Measurements from ENCODE around the gene HBQ1.
"Not testable (repeated sequence)": the region's sequence is repeated elsewhere in the genome, so short reads cannot be mapped to it uniquely, and the experiment has no call there.

HBQ1 gene

DNA sequence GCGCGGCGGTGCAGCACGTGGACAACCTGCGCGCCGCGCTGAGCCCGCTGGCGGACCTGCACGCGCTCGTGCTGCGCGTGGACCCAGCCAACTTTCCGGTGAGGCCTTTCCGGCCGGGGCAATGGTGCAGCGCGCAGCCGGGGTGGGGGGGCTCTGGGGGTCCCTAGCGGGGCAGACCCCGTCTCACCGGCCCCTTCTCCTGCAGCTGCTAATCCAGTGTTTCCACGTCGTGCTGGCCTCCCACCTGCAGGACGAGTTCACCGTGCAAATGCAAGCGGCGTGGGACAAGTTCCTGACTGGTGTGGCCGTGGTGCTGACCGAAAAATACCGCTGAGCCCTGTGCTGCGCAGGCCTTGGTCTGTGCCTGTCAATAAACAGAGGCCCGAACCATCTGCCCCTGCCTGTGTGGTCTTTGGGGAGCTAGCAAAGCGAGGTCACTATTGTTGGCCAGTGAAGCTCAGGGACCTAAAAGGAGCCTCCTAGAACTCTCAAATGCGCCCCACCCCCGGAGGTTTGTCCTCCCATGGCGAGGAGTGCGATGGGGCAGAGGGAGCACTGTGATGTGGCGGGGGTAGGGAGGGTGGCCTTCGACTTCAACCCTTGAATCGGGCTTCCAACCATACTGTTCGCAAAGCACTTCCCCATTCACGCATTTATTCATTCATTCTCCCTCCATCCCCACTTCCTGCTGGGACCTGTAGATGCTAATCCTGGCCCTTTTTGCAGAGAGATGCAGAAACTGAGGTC lies 13.7 kb upstream of the HBQ1 start:
- no peak for DNase-seq (ENCODE audit: low read depth)
- no peak overlapping the region for H3K4me3 ChIP-seq (ENCODE audit: low read depth, low read length)
- TF ChIP-seq, protein P1, sequence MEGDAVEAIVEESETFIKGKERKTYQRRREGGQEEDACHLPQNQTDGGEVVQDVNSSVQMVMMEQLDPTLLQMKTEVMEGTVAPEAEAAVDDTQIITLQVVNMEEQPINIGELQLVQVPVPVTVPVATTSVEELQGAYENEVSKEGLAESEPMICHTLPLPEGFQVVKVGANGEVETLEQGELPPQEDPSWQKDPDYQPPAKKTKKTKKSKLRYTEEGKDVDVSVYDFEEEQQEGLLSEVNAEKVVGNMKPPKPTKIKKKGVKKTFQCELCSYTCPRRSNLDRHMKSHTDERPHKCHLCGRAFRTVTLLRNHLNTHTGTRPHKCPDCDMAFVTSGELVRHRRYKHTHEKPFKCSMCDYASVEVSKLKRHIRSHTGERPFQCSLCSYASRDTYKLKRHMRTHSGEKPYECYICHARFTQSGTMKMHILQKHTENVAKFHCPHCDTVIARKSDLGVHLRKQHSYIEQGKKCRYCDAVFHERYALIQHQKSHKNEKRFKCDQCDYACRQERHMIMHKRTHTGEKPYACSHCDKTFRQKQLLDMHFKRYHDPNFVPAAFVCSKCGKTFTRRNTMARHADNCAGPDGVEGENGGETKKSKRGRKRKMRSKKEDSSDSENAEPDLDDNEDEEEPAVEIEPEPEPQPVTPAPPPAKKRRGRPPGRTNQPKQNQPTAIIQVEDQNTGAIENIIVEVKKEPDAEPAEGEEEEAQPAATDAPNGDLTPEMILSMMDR (conservative IDR thresholded peaks at IDR 0.05; ENCODE audit: low read depth, low read length), result no peak

DNA sequence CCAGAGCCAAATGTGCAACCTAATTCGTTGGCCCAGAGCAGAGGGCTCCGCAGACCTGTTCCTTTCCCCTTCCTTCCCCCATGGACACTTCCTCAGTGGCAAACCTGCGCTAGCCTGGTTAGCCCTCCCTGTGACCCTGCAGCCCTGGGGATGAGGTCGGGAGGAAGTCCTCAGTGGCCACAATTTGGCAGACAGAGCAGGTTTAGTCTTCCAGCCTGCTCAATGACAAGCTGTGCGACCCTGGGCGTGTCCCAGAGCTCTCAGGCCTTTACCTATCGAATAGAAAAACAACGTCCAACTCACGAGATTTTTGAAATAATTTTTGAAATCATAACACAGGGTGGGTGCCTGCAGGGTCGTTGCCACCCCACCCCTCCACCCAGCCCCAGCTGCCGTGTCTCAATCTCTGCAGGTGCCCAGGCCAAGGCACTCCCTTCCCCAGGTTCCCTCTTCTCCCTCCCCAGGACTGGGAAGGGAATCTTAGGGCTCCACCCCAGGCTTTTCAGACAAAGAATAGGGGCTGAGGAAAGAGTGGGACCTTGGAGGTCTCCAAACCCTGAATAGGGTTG lies 13.1 kb upstream of the HBQ1 start:
- no peak overlapping the region for H3K4me3 ChIP-seq (ENCODE audit: low read depth, low read length)
- DNase-seq (ENCODE audit: low read depth), result no peak

DNA sequence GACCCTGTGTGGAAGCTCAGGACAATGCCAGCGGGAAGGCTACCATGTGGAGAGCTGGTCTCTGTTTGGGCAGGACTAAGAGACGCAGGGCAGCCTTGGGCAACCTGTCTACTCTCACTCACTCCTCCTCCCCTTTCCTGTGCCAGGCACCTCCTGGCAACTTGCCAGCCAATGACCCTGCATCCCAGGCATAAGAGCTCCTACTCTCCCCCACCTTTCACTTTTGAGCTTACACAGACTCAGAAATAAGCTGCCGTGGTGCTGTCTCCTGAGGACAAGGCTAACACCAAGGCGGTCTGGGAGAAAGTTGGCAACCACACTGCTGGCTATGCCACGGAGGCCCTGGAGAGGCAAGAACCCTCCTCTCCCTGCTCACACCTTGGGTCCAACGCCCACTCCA lies 11.8 kb upstream of the HBQ1 start:
- no peak overlapping the region for H3K4me3 ChIP-seq (ENCODE audit: low read depth, low read length)
- TF ChIP-seq, protein P1 (conservative IDR thresholded peaks at IDR 0.05; ENCODE audit: low read depth, low read length), result no peak
- no peak for DNase-seq (ENCODE audit: low read depth)

More for the DNA sequence above, 13.1 kb upstream of the HBQ1 start:
- TF ChIP-seq, protein P1 (conservative IDR thresholded peaks at IDR 0.05; ENCODE audit: low read depth, low read length), result no peak

GRCh38 chr16:169014-169413 lies 11.2 kb upstream of the HBQ1 start:
- DNase-seq (ENCODE audit: low read depth), result no peak
- TF ChIP-seq, protein P1 (conservative IDR thresholded peaks at IDR 0.05; ENCODE audit: low read depth, low read length), result no peak
- no peak overlapping the region for H3K4me3 ChIP-seq (ENCODE audit: low read depth, low read length)

GRCh38 chr16:170088-170507 lies 10.2 kb upstream of the HBQ1 start:
- DNase-seq (ENCODE audit: low read depth), result peak; percentile 52
- not testable (repeated sequence) for H3K4me3 ChIP-seq (ENCODE audit: low read depth, low read length)

GRCh38 chr16:170788-171187 lies 9.5 kb upstream of the HBQ1 start:
- no peak for DNase-seq (ENCODE audit: low read depth)
- no peak overlapping the region for H3K4me3 ChIP-seq (ENCODE audit: low read depth, low read length)
- TF ChIP-seq, protein P1 (conservative IDR thresholded peaks at IDR 0.05; ENCODE audit: low read depth, low read length), result no peak

- not testable (repeated sequence) for H3K4me3 ChIP-seq (ENCODE audit: low read depth, low read length); DNase-seq (ENCODE audit: low read depth)
These were observed 7.8 kb upstream of the HBQ1 start, which contains the start of gene HBA2 for GRCh38 chr16:172374-172941. HBA2 (plus strand) TSS chr16:172876; CDS start chr16:172913, 37 bp downstream.

- not testable (repeated sequence) for DNase-seq (ENCODE audit: low read depth); H3K4me3 ChIP-seq (ENCODE audit: low read depth, low read length)
These were observed 6.9 kb upstream of the HBQ1 start for GRCh38 chr16:173211-173854.

GRCh38 chr16:173928-174769 lies 6.1 kb upstream of the HBQ1 start:
- H3K4me3 ChIP-seq (ENCODE audit: low read depth, low read length), result not testable (repeated sequence)
- DNase-seq (ENCODE audit: low read depth), result peak; percentile 45
